ENCODE data around the gene ZNF277. TPM values are rescaled to one million over a fixed set of nuclear protein-coding genes. Genes with fewer than 3 reads are reported as not detected.

ZNF277 gene
- total RNA-seq, 4 donors from 2014 or later: 14.4 to 44.9 (median 21.4) TPM

GRCh38 chr7:112215787-112216186 is 9.3 kb downstream of the ZNF277 start:
- DNase-seq: no peak
- Histone ChIP-seq H3K4me1 (no peaks in the 10 kb centered on the region), H3K27me3 (no peaks in the 10 kb centered on the region), H3K4me3 (no peak overlapping the region), H3K36me3 (no peaks in the 10 kb centered on the region), H3K27ac (no peak overlapping the region), H3K9me3 (no peaks in the 10 kb centered on the region)
- intact Hi-C loops (cut with DNase I; ENCODE audit: low total_unique reads): no loop called here
- TF ChIP-seq CTCF (IDR thresholded peaks at IDR 0.05) (no peak), POLR2A (IDR thresholded peaks at IDR 0.05) (no peak)

DNA sequence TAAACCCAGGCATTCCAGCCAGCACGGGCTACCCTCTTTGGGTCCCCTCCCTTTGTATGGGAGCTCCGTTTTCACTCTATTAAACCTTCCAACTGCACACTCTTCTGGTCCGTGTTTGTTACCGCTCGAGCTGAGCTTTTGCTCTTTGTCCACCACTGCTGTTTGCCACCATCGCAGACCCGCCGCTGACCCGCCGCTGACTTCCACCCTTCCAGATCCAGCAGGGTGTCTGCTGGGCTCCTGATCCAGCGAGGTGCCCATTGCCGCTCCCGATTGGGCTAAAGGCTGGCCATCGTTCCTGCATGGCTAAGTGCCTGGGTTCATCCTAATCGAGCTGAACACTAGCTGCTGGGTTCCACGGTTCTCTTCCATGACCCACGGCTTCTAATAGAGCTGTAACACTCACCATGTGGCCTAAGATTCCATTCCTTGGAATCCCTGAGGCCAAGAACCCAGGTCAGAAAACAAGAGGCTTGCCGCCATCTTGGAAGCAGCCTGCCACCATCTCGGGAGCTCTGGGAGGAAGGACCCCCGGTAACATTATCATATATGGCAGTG is 14.5 kb downstream of the ZNF277 start:
- Histone ChIP-seq H3K9me3 (no peaks in the 10 kb centered on the region), H3K27ac (no peak overlapping the region), H3K4me3 (no peak overlapping the region), H3K36me3 (no peaks in the 10 kb centered on the region), H3K27me3 (no peaks in the 10 kb centered on the region), H3K4me1 (no peaks in the 10 kb centered on the region)
- intact Hi-C loops (cut with DNase I; ENCODE audit: low total_unique reads): no loop called here
- DNase-seq: no peak
- TF ChIP-seq CTCF (IDR thresholded peaks at IDR 0.05) (no peak), POLR2A (IDR thresholded peaks at IDR 0.05) (no peak)

DNA sequence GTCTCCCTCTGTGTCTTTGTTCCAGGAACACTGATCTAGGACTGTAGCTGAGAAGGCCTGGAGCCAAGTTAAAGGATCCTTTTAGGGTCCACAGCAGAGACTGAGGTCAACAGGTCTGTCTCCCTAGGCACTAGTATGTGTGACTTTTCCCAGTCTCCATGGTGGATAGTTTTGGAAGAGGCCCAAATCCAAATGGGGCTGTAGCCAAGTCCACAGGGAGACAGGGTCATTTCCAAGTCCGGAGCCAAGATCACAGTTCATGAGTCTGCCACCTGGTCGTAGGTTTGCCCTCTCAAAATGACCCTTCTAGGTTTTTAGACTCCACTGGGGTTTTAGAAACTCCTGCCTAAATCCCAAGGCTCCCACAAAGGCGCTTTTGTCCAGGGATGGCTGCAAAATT is 16.8 kb downstream of the ZNF277 start:
- H3K4me3 ChIP-seq: no peak overlapping the region
- no peak for DNase-seq
- no peak overlapping the region for H3K27ac ChIP-seq
- TF ChIP-seq CTCF (IDR thresholded peaks at IDR 0.05) (no peak), POLR2A (IDR thresholded peaks at IDR 0.05) (no peak)
- intact Hi-C loops (cut with DNase I; ENCODE audit: low total_unique reads): no loop called here
- H3K9me3 ChIP-seq: no peaks in the 10 kb centered on the region
- no peaks in the 10 kb centered on the region for H3K36me3 ChIP-seq
- no peaks in the 10 kb centered on the region for H3K27me3 ChIP-seq
- H3K4me1 ChIP-seq: no peaks in the 10 kb centered on the region

DNA sequence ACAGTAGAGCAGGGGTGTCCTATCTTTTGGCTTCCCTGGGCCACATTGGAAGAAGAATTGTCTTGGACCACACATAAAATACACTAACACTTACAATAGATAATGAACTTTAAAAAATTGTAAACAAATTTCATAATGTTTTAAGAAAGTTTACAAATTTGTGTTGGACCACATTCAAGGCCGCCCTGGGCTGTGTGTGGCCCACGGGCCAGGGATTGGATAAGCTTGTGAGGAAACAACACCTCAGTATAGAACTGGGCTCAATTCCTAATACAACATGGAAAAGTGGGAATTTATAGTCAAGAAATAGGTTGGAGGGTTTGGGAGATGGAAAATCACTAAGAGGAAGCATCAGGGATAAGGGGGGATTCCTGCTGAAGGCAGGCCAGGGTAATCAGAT is 17.7 kb downstream of the ZNF277 start:
- no peaks in the 10 kb centered on the region for H3K9me3 ChIP-seq
- DNase-seq: no peak
- no peaks in the 10 kb centered on the region for H3K4me1 ChIP-seq
- no peak overlapping the region for H3K4me3 ChIP-seq
- intact Hi-C loops (cut with DNase I; ENCODE audit: low total_unique reads): no loop called here
- no peaks in the 10 kb centered on the region for H3K27me3 ChIP-seq
- H3K27ac ChIP-seq: no peak overlapping the region
- H3K36me3 ChIP-seq: no peaks in the 10 kb centered on the region
- TF ChIP-seq CTCF (IDR thresholded peaks at IDR 0.05) (no peak), POLR2A (IDR thresholded peaks at IDR 0.05) (no peak)

- no peak for DNase-seq
- H3K4me1 ChIP-seq: no peaks in the 10 kb centered on the region
Observed at GRCh38 chr7:112225006-112225405, 18.5 kb downstream of the ZNF277 start.

More at GRCh38 chr7:112225006-112225405, 18.5 kb downstream of the ZNF277 start:
- intact Hi-C loops (cut with DNase I; ENCODE audit: low total_unique reads): no loop called here
- Histone ChIP-seq H3K27me3 (no peaks in the 10 kb centered on the region), H3K27ac (no peak overlapping the region), H3K9me3 (no peaks in the 10 kb centered on the region), H3K36me3 (no peaks in the 10 kb centered on the region), H3K4me3 (no peak overlapping the region)
- TF ChIP-seq POLR2A (IDR thresholded peaks at IDR 0.05): no peak
- no peak for TF ChIP-seq CTCF (IDR thresholded peaks at IDR 0.05)
